HG03439 (cell line): Measurements from ENCODE around the gene CCL8.
"Not testable (repeated sequence)": the region's sequence is repeated elsewhere in the genome, so short reads cannot be mapped to it uniquely, and the experiment has no call there.

Source experiments
- ATAC-seq: cut with Tn5 transposase; IDR thresholded peaks from one replicate; pipeline ENCODE4 v1.9.1; 2021; ENCODE audit warnings: mild to moderate bottlenecking, moderate library complexity; ENCODE audit not compliant: unreplicated experiment

The CCL8 gene

GRCh38 chr17:34313164-34313563, 6.1 kb upstream of the CCL8 start:
- ATAC-seq: no peak

DNA sequence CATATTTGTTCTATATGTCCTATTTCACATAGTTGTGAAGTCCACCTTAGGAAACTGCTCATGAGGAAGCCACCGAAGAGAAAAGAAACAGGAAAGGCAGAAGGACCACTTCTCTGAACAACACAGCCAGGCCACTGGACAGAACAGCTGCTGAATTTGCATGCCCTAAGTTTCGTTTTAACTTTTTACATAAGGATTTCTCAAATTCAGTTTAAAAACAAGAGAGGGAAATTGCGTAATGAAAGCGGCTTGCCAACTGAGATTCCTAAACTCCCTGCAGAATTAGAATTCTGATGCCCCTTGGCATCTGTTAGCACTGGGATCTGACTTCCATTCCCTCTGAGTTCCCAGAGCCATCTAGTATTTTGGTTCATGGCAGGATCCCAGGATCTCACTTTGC, 5.0 kb upstream of the CCL8 start:
- no peak for ATAC-seq

- no peak for ATAC-seq
Observed at GRCh38 chr17:34318474-34318873, 761 bp upstream of the CCL8 start.

DNA sequence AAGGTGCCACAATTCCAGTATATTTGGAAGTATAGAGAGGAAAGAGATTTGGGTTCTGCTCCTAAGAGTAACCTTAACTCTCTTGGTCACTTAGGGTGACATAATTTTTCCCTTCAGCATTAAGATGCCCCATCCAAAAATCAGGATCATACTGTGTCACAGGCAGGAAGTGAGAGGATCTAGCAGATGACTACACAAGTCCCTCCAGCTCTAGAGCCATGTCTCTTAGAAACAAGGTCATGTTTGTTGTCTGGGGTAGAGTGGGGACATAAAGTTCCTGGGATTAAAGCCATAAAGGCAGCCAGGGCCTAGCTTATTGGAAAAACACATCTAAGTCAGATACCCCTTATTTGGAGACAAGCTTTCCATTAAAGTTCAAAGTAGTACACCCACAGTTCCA, 2.7 kb downstream of the CCL8 start:
- no peak for ATAC-seq

DNA sequence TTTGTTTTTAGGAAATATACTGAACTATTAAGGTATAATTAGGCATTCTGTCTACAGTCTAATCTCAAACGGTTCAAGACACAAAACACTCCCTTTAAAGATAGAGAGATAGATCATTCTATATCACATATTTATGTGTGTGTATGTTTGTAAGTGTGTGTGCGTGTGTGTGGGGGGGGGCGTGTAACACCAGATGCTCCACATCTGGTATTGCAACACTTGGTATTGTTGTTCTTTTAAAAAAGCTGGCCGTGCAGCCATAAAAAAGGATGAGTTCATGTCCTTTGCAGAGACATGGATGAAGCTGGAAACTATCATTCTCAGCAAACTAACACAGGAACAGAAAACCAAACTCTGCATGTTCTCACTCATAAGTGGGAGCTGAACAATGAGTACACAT, 8.3 kb downstream of the CCL8 start:
- ATAC-seq: not testable (repeated sequence)

DNA sequence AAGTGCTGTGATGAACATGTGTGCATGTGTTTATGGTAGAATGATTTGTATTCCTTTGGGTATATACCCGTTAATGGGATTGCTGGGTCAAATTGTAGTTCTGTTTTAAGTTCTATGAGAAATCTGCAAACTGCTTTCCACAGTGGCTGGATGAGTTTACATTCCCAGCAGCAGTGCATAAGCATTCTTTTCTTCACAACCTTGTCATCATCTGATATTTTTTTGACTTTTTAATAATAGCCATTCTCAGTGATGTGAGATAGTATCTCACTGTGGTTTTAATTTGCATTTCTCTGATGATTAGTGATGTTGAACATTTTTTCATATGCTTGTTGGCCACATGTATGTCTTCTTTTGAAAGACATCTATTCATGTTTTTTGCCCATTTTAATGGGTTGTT, 18.5 kb downstream of the CCL8 start:
- no peak for ATAC-seq

DNA sequence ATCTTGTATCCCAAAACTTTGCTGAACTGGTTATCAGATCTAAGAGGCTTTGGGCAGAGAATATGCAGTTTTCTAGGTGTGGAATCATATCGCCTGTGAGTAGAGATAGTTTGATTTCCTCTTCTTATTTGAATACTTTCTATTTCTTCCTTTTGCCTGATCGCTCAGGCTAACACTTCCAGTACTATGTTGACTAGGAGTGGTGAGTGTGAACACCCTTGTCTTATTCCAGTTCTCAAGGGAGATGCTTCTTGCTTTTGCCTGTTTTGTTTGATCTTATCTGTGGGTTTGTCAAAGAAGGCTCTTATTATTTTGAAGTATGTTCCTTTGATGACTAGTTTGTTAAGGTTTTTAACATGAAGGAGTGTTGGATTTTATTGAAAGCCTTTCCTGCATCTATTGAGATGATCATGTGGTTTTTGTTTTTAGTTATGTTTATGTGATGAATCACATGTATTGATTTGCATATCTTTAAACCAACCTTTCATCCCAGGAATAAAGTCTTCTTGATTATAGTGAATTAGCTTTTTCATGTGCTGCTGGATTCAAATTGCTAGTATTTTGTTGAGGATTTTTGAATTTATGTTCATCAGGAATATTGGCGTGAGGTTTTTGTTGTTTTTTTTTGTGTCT, 20.0 kb downstream of the CCL8 start:
- no peak for ATAC-seq

DNA sequence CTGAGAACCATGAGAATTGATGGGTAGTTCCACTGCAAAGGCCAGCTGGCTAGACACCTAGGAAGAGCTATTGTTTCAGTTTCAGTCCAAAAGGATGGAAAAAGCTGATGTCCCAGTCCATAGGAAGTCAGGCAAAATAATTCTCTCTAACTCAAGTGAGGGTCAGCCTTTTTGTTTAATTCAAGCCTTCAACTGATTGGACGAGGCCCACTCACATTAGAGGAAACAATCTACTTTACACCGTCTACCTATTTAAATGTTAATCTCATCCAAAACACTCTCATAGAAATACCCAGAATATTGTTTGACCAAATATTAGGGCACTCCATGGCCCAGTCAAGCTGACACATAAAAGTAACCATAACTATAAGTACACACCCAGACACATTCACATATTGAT, 22.7 kb downstream of the CCL8 start:
- ATAC-seq: no peak

DNA sequence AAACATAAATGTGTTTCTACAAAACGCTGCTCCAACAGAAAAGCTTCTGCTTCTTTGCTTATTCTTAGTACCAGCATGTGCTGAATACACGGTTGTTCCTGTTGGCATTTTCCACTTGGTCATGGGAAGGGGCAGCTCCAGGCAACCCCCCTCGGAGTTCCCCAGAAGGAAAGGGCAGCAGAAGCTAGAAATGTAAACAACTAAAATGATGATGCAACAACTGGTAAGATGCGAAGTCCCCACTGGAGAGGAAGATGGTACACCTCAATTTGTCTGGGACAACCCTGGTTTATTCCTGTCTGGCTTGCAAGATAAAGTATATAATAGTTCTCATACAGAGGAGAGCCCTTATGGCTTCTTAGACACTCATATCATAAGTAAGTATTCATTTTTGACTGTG, 27.8 kb downstream of the CCL8 start:
- no peak for ATAC-seq

DNA sequence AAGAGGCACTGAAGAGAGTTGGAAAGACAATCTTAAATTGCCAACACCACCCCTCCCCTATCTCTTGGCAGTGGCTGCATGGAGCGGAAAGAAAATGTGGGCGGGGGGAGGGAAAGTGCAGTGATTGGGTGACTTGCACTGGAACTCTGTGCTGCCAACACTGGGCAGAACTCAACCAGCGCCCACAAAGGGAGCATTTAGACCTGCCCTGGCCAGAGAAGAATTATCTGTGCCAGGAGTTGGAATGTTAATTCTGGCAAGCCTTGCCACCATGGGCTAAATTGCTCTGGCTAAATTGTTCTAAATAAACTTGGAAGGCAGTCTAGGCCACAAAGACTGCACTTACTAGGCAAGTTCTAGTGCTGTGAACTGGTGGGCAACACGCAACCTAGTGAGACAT, 30.5 kb downstream of the CCL8 start:
- ATAC-seq: no peak

GRCh38 chr17:34351096-34351495, 31.9 kb downstream of the CCL8 start:
- no peak for ATAC-seq

DNA sequence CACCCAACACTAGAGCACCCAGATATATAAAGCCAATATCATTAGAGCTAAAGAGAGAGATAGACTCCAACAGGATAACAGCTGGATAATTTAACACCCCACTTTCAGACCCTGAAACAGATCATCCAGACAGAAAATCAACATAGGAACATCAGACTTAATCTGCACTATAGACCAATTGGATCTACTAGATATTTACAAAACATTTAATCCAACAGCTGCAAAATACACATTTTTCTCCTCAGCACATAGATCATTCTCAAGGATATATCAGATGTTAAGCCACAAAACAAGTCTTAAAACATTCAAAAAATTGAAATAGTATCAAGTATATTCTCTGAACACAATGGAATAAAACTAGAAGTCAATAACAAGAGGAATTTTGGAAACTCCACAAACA, 33.0 kb downstream of the CCL8 start:
- ATAC-seq: no peak

DNA sequence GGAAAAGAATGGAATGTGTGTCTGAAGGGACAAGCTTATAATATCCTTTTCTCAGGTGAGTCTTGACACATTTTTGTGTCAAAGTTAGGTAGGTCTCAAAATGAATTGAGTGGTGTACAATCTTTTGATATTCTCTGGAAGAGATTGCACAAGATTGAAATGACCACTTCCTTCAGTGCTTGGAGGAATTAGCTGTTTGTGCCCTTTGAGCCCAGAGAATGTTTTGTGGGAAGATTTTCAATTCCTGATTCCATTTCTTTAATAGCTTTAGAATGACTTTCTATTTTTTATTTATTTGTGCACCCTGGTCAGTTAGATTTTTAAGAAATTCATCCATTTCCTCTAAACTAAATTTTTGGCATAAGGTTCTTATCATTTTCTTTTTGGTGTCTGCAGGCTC, 35.4 kb downstream of the CCL8 start:
- ATAC-seq: no peak

DNA sequence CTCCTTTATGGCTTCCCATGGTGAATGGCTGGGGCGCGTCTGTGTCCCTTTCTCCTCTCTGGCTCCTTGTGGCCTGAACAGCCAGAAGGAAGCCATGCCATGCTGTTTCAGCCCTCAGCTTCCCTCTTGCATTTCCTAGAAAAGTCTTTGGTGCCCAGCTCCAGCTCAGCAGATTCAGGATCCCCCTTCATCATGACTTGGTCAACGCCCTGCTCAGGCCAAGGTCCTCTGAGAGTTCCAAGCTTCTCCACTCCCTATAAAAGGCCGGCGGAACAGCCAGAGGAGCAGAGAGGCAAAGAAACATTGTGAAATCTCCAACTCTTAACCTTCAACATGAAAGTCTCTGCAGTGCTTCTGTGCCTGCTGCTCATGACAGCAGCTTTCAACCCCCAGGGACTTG, 37.0 kb downstream of the CCL8 start, which contains the start of gene CCL13:
Gene CCL13 (plus strand): TSS at position 287 of the 400 bp plus-strand sequence. CDS start 47 bp downstream, at position 334.
- ATAC-seq: no peak

DNA sequence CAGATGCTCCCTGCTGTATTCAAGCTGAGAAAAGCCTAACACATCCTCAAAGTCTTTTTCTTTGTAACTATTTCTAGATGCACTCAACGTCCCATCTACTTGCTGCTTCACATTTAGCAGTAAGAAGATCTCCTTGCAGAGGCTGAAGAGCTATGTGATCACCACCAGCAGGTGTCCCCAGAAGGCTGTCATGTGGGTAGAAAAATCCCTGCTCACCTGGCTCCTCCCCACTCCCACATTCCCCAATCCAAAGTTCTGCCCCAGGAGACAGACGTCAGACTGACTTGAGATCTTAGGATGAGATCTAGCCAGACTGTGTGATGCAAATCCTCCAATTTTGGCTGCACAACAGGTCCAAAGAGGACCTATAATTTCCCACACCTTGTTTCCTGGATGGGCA, 38.2 kb downstream of the CCL8 start:
- ATAC-seq: no peak

DNA sequence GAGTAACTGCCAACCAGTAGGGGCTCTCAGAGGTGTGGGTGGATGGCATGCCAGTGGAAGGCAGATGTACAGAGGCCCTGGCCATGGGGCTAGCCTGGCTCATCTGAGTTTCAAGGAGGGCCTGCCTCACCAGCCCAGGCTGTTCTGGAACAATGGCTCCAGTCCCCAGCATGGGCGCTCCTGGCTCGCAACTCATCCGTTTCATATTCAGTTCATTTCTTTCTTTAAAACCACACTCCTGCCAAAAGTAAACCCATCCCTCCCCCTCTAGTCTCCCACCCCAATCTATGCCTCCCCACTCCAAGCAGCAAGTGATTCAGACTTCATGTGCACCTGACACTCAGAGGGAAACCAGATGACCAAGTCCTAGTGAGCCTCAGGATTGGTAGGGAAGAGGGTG, 39.4 kb downstream of the CCL8 start:
- ATAC-seq: no peak

DNA sequence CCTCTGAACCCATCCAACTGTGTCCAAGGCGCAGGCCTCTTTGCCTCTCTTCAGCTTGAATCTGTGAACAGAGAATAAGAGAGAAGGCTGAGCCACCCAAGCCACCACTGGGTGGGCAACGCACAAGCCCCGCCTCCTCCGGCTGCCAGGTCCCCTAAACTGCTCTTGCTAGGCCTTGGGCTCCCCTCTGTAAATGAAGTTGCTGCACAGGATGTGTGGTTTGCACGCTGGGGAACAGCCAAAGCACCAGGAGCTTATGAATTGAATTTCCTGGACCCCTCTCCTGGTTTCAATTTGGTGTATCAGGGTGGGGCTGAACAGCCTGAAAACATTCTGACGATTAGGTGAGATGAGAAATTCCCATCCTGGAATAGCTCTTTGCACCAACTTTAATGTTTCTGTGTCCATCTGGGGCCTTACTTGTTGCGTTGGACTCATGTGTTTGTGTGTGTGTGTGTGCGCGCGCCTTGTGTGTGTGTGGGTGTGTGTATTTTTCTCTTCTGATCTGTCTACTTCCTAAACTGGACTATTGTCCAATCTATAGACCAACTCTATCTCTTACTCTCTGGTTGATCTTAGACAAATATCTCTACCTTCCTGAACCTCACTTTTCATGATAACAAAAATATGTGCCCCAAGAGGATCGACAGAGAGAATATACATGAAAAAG, 41.5 kb downstream of the CCL8 start:
- ATAC-seq: no peak

DNA sequence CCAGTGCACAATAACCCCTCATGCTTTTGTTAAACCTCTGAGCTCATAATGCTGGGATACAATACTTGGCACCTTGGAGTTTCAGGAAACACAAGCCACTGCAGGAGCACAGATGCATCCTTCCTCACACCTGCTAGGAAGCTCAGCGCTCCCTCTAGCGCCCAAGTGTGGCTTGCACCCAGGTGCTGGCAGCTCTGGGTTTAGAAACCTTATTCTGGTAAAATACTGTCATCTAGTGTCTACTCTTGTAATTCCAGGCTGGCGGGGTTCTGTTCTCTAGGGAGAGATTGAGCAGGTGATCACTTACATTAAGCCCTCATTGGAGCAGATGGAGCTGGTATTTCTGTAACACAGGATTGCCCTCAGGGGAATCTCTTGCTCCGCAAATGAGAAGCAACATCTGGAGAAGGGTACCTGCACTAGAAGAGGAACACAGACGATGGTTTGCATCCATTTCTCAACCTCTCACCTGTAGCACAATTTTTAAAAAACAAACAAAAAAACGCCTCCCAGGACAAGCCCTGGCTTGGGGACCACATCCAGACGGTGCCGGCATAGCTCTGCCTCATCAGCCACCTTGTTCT, 42.3 kb downstream of the CCL8 start:
- ATAC-seq: no peak

- ATAC-seq: no peak
Observed at GRCh38 chr17:34363183-34363661, 44.0 kb downstream of the CCL8 start, which contains the start of gene CCL1. Gene CCL1 (minus strand): TSS chr17:34363233. CDS start chr17:34363161, 72 bp downstream.

DNA sequence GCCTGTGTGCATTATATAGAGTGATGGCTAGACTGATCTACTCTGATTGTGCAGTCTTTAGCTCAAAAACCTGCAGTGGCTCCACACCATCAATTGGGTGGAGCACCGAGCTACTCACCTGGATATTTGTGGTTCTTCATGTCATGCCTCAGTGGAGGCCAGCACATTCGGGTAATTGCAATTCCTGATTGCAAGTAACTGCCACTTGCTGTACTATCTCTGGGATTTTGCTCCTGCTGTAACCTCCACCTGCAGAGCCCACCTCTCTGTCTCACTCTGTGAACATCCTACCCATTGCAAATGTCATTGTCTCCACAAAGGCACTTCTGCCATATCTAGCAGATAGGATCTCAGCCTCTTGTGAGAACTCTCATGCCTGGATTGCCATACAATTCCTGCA, 45.5 kb downstream of the CCL8 start:
- ATAC-seq: no peak

DNA sequence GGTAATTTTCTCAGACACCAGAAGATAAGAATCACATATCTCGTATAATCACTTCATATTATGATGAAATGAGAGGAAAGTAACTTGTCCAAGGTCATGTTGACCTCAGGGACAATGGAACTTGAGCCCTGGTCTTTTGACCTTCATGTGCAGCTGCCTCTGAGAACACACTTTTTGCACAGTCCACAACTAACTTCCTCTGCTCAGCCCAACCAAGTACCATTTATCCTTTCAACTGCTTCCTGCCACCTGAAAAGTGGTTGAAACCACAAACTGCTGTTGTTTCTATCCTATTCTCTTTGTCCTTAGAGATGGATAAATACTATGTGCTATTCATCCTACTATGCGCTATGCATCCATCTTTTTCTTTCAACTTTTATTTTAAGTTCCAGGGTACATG, 46.1 kb downstream of the CCL8 start:
- ATAC-seq: no peak

DNA sequence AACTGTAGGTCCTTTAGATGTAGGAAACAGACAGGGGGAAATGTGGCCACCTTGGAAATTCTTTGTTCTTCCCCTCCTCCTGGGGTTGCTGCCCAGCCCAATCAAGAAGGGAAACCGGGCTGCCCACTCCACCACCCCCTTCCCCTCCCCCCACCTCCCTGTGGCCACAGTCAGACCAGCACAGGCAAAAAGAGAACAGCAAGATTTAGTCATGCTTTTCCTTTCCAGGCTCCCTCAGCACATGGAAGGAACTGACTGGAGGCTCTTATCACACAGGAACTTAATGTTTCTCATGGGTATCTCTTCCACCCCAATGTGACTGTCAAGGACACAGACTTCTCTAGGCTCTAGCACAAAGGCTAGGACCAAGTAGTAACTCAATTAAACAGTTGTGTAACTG, 46.8 kb downstream of the CCL8 start:
- ATAC-seq: no peak
